ENCODE measurements around the gene DENND4C. TPM values are rescaled to one million over a fixed set of nuclear protein-coding genes. Genes with fewer than 3 reads are reported as not detected.

DENND4C gene
- total RNA-seq, 1 donor from 2014 or later: 37.6 TPM

DNA sequence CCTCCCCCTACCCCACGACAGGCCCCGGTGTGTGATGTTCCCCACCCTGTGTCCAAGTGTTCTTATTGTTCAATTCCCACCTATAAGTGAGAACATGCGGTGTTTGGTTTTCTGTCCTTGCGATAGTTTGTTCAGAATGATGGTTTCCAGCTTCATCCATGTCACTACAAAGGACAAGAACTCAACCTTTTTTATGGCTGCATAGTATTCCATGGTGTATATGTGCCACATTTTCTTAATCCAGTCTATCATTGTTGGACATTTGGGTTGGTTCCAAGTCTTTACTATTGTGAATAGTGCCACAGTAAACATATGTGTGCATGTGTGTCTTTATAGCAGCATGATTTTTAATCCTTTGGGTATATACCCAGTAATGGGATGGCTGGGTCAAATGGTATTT lies 35.1 kb downstream of the DENND4C start:
- intact Hi-C loops (cut with micrococcal nuclease): loop anchor here (2.0 kb wide), 1 partner anchor 35 kb away; the partner anchor contains the start of gene DENND4C

DNA sequence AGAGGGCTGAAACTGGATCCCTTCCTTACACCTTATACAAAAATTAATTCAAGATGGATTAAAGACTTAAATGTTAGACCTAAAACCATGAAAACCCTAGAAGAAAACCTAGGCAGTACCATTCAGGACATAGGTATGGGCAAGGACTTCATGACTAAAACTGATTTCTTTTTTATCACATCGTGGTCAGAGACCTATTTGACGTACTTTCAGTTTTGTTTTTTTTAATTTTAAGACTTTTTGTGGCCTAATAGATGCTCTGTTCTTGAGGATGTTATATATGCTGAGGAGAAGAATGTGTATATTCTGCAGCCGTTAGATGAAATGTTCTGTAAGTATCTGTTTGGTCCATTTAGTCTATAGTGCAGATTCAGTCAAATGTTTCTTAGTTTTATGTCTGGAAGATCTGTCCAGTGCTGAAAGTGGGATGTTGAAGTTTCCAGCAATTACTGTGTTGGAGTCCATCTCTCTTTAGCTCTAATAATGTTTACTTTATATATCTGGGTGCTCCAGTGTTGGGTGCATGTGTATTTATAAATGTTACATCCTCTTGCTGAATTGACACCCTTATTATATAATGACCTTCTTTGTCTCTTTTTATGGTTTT lies 36.4 kb downstream of the DENND4C start:
- intact Hi-C loops (cut with micrococcal nuclease): loop anchor here (2.0 kb wide), 1 partner anchor 36 kb away; the partner anchor contains the start of gene DENND4C

DNA sequence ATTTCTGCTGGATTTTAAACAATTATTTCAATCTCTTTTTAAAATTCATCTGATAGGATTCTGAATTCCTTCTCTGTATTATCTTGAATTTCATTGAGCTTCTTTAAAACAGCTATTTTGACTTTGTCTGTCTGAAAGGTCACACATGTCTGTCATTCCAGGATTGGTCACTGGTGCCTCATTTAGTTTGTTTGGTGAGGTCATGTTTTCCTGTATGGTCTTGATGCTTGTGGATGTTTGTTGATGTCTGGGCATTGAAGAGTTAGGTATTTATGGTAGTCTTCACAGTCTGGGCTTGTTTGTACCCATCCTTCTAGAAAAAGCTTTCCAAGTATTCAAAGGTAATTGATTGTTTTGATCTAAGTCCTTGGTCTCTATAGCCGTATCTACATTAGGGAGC lies 39.1 kb downstream of the DENND4C start:
- intact Hi-C loops (cut with micrococcal nuclease): no loop called here

DNA sequence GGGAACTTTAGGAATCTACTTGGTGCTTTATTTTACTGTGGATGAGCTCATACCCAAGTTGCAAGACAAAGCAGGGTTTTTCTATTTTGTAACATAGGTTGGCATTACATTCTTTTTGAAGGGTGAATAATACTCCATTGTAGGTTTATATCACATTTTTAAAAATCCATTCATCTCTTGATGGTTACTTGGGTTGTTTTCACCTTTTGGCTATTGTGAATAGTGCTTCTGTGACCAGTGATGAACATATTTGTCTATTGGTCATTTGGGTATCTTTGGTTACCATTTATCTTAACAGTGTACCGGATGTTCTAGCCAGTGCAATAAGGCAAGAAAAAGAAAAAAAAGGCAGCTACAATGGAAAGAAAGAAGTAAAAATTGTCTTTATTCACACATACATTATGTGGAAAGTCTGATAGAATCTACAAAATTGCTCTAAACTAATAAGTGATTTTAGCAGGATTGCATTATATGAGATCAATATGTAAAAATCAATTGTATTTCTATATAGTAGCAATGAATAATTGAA lies 40.0 kb downstream of the DENND4C start:
- intact Hi-C loops (cut with micrococcal nuclease): no loop called here

DNA sequence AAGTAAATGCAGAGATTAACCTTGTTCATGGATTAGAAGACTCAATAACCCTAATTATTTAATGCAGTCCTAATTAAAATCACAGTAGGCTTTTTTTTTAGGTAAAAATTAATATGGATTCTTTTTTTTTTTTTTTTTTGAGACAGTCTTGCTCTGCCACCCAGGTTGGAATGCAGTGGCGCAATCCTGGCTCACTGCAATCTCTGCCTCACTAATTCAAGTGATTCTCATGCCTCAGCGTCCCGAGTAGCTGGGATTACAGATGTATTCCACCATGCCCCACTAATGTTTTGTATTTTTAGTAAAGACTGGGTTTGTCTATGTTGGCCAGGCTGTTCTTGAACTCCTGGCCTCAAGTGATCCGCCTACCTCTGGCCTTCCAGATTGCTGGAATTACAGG lies 40.6 kb downstream of the DENND4C start:
- intact Hi-C loops (cut with micrococcal nuclease): no loop called here

DNA sequence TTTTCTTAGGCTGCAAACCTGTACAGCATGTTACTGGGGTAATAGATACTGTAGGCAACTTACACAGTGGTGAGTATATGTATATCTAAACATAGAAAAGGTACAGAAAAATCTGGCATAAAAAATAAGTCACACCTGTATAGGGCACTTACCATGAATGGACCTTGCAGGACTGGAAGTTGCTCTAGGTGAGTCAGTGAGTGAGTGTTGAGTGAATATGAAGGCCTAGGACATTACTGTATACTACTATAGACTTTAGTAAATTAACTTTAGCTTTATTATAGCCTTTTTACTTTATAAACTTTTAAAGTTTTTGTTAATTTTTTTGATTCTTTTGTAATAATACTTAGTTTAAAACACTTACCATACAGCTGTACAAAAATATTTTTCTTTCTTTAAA lies 51.3 kb downstream of the DENND4C start:
- intact Hi-C loops (cut with micrococcal nuclease): no loop called here

DNA sequence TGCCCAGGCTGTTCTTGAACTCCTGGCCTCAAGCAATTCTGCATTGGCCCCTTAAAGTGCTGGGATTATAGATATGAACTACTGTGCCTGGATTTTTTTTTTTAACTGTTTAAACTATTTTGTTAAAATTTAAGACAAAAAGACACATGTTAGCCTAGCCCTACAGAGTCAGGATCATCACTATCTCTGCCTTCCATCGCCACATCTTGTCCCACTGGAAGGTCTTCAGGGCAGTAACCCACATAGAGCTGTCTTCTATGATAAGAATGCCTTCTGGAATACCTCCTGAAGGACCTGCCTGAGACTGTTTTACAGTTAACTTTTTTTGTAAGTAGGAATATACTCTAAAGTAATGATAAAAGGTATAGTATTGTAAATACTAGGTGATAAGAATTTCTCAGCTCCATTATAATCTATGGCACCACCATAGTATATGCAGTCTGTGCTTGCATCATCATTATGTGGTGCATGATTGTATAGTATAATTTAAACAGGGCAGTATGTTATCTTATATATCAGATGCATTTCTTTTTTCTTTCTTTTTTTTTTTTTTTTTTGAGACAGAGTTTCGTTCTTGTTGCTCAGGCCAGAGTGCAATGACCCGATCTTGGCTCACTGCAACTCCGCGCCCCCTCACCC lies 52.7 kb downstream of the DENND4C start:
- intact Hi-C loops (cut with micrococcal nuclease): no loop called here

DNA sequence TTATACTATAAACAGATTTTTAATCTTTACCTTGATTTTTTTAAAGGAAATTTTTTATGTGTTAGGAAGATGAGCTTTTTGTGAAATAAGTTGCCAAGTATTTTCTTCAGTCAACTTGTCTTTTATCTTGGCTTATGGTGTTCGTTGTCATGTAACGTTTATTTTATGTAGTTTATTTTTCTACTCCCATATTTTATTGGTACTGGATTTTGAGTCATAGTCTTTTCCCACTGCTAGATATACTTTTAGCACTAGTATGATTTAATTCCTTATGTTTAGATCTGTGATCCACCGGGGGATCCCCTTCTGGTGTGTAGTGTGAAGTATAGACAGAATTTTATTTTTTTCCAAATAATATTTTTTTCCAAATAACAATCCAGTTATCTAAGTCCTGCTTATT lies 54.2 kb downstream of the DENND4C start:
- intact Hi-C loops (cut with micrococcal nuclease): no loop called here

DNA sequence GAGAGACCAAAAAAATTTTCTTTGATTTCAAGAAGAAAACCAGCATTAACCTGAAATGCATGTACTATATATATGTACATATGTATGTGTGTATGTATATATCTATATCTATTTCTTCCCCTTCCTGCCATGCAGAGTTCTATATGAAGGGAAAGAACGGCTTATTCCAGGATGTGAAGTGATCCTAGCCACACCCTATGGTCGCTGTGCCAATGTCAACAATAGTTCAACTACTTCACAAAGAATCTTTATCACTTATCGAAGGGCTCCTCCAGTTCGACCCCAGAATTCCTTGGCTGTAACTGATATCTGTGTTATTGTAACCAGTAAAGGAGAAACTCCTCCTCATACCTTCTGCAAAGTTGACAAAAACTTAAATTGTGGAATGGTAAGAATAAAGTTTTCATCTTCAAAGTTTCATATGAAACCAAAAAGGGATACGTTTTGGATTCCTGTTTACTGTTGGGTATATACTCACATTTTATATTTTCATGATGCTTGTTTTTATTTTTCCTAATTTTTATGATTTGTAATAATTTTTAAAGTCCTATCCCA lies 56.2 kb downstream of the DENND4C start:
- intact Hi-C loops (cut with micrococcal nuclease): no loop called here

DNA sequence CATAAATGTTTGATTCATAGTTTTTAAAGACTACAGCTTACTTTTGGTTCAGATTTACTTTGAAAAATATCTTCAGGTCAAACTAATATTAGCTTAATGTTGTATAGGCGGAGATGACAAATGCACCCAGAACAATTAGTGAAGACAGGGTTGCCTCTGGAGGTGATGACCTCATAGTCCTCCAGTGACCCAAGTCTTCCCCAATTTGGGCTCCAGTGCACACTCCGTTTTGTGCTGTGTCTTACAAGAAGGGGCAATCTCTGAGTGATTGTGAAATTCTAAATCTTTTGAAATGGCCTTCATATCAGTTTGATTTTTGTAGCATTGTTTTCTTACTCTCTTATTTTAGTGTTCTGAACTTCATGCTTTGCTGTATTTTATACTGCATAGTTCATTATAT lies 57.6 kb downstream of the DENND4C start:
- intact Hi-C loops (cut with micrococcal nuclease): no loop called here

DNA sequence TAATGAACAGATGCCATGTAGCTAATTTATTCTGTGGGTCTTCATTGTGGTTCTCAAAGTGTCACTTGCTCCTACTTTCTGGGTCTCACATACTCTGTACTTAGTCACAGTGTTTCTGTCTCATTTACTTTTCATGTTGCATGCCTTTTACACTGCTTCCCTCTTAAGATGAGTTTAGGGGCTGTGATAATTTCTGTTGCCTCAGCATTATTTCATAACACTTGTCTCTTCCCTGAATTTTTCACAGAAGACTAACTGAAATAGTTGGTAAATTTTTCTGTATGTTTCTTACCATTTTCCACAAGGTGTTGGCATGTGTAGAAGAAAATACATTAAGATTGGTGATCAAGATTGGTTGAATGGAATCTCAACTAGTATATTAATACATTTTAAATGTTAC lies 59.6 kb downstream of the DENND4C start:
- intact Hi-C loops (cut with micrococcal nuclease): no loop called here

DNA sequence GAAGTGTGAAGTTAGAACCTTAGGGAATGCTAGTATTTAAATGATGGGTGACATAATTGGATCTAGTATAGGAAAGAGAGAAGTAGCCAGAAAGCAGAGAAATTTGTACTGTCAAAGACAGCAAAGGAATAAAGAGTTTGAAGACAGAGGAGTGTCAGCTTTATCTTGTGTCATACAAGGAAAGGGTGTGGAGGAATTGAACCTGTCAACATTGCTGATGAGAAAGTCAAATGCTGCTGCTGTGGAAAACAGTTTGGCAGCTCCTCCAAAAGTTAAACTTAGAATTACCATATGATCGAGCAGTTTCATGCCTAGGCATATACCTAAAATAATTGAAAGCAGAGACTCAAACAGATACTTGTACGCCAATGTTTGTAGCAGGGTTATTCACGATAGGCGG lies 63.7 kb downstream of the DENND4C start:
- intact Hi-C loops (cut with micrococcal nuclease): no loop called here

DNA sequence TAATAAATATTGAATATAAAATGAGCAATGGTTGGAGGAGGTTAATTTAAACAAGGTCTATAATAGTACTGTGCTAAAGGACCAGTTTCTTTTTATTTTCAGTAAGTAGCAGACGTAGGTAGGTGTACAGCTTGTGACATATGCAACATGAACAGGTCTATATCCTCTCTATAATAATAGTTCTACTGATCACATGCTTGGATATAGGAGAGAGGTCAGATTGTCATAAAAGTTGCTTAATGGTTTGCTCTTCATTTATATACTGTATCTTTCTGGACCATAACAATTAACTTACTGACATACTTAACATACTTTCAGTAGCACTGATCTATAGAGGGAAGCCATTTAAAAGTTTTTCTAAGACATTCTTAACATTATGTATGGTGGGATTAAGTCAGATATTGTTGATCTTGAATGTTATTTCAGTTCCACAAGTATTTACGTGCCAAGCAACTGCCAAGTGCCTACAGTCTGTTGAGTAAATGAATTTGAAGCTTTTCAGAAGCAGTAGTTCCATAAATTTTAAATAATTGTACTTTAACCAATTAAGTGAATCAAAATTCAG lies 68.0 kb downstream of the DENND4C start:
- intact Hi-C loops (cut with micrococcal nuclease): no loop called here

DNA sequence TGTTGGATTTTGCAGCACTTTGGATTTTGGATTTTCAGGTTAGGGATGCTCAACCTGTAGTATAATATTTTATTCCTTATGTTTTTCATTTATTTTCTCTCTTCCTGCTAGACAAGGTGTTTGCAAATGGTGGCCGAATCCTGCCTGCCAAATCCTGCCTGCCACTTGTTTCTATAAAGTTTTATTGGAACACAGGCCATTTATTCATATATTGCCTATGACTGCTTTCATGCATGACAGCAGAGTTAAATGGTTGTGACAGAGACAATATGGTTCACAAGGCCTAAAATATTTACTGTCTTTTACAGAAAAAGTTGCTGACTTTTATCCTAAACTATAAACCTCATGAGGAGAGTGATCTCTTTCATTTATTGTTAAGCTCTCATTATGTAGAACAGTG lies 72.7 kb downstream of the DENND4C start:
- intact Hi-C loops (cut with micrococcal nuclease): no loop called here

DNA sequence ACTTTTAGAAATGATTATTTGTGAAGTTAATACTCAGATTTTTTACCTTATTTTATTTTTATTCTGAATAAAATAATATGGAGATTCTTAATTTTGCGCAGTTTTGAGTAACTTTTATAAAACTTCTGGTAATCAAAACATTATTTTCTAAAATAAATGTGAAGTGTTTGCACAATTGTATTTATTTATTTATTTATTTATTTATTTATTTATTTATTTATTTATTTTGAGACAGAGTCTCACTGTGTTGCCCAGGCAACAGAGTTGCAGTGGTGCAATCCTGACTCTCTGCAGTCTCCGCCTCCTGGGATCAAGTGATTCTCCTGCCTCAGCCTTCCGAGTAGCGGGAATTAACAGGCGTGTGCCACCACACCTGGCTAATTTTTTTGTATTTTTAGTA lies 76.1 kb downstream of the DENND4C start:
- intact Hi-C loops (cut with micrococcal nuclease): no loop called here

DNA sequence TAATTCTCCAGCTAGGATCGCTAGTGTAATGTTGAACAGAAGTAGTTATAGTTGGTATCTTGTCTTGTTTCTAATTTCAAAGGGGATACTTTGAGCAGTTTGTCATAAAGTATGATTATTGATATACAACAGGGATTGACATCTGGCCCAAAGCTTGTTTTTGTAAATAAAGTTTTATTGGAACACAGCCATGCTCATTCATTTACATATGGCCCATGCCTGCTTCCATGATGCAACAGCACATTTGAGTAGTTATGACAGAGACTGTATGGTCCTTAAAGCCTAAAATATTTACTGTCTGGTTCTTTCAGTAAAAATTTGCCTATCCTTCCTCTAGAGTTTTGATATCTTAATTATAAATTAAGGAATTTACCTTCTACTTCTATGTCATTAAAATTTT lies 79.8 kb downstream of the DENND4C start:
- intact Hi-C loops (cut with micrococcal nuclease): no loop called here

DNA sequence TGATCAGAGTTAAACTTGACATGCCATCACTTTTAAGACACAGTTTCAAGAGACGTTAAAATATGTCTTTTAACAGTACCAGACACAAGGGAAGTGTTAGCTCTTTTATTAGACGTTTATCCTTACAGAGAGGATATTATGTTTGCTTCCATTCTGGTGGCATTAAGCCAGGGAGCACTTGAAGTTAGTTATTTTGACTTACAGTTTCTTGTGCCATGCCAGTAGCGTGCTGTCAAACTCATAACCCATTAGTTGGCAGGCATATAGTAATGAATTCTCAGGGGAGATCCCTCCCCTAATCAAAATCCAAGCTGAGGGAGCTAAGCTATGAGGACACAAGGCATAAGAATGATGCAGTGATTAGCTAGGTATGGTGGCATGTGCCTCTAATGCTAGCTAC lies 83.1 kb downstream of the DENND4C start:
- intact Hi-C loops (cut with micrococcal nuclease): no loop called here

DNA sequence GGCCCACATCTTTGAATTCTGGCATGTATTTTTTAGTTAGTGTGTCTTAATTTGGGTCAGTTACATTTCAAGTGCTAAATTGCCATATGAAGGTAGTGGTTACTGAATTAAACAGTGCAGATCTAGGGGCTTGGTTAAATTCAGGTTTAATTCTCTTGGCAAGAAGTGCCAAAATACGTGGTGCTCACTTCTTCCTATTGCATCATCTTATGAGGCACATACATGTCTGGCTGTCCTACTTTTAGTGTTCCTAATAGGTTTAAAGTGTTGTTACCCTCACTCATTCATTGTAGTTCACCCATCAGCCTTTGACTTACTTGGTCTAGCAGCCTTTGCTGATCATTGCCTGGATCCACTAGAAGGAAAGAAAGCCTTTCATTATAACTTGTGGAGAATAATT lies 90.0 kb downstream of the DENND4C start:
- intact Hi-C loops (cut with micrococcal nuclease): no loop called here

DNA sequence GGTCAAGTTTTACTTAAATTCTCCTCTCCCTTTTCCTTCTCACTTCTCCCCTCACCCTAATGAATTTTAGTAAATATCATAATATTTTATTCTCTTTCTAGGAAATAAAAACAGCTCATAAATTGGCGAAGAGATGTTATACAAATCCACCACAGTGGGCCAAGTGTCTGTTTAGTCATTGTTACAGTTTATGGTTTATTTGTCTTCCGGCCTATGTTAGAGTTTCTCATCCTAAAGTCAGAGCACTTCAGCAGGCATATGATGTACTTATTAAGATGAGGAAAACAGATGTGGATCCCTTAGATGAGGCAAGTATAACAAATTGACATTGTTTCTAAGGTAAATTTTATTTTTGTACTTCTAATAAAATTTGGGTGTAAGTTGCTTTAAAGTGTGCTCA lies 101.4 kb downstream of the DENND4C start:
- intact Hi-C loops (cut with micrococcal nuclease): no loop called here

DNA sequence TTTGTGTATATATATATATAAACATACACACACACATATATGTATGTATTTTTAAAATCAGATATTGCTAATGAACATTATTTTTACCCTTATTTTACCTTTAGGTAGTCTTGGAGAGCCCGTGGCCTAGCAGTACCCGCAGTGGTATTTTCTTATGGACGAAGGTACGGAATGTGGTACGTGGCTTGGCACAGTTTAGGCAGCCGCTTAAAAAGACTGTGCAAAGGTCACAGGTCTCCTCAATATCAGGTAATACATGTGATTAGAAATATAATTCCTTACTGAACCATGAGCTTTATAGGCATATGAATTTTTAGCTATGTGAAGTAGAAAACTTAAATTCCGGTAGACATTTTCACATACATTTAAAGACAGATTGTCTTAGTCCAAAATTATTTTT lies 105.7 kb downstream of the DENND4C start:
- intact Hi-C loops (cut with micrococcal nuclease): no loop called here

DNA sequence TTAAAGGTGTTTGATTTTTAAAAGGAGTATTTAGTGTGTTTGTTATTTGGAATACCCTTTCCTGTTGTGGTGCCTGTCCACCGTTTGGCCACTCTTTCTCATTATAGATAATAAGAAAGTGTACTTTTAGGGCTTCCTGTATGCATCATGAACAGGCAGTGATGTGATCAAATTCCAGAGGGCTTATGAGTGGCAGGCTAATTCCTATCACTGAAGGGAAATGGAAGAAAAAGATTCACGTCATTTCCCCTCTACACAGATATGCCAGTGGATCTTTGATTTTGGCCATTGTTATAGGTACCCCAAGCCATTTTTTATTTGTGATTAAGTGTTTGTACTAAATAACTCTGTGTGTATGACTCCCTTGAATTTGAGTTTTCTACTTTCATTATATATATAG lies 112.5 kb downstream of the DENND4C start:
- intact Hi-C loops (cut with micrococcal nuclease): no loop called here

DNA sequence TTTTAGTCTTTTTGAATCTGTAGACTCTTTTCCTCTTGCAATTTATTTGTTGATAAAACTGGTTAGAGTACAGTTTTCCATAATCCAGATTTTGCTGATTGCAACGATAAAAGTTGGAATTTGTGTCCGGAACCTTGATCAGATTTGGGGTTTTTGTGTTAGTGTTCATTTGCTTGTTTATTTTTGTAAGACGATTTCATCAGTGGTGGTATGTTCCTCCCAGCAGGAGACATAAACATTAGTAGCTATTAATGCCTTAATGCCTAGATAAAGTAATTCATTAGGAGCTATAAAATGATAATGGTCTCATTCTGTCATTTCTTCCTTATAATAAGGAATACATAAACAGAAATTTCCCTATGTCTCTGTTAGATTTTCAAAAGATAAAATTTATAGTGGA lies 128.2 kb downstream of the DENND4C start:
- intact Hi-C loops (cut with micrococcal nuclease): no loop called here

DNA sequence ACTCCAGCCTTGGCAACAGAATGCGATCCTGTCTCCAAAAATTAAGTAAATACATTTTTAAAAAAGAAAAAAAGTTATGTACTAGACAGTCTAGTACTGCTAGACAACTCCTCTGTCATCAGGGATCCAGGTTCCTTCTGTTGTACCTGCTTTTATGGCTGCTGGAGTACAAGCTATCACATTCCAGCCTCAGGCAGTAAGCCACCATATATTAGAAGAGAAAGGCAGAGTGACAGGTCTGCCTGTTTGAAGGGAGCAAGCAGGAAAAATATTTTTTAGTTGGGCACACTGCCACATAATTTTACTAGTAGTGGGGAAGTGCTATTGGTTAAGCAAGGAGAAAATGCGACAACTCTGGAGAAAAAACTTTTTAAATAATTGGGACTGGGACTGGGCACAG lies 138.6 kb downstream of the DENND4C start:
- intact Hi-C loops (cut with micrococcal nuclease): no loop called here
